Loucy (cell line): Measurements from ENCODE around the gene VSIG10L.

Experiments
- H2AFZ ChIP-seq: fragments of 200-600 bp; sonication (generic); 2 replicates; pipeline ENCODE4 v1.6.0; 2016; ENCODE audit warnings: antibody characterized with exemption, mild to moderate bottlenecking, low read length, moderate library complexity
- H3F3A ChIP-seq: fragments of 200-600 bp; 2 replicates; pipeline ENCODE4 v1.6.0; 2016; ENCODE audit warnings: antibody characterized with exemption, low read depth, mild to moderate bottlenecking
- H3K27me3 ChIP-seq: fragments of 200-600 bp; sonication (generic); 2 replicates; pipeline ENCODE4 v1.6.1; 2014; ENCODE audit warnings: low read length, mild to moderate bottlenecking; ENCODE audit not compliant: insufficient read depth, poor library complexity, severe bottlenecking
- H3K36me3 ChIP-seq: fragments of 200-600 bp; sonication (generic); 2 replicates; pipeline ENCODE4 v1.6.1; 2016; ENCODE audit warnings: low read length; ENCODE audit not compliant: insufficient read depth
- H3K4me1 ChIP-seq: fragments of 200-600 bp; sonication (generic); 2 replicates; pipeline ENCODE4 v1.5.1; 2014; ENCODE audit warnings: low read length, mild to moderate bottlenecking; ENCODE audit not compliant: insufficient read depth, poor library complexity, severe bottlenecking
- H3K4me2 ChIP-seq: fragments of 200-600 bp; sonication (generic); 2 replicates; pipeline ENCODE4 v1.6.0; 2014; ENCODE audit warnings: antibody characterized with exemption, low read length, low read depth, mild to moderate bottlenecking; ENCODE audit not compliant: poor library complexity, severe bottlenecking
- H3K4me3 ChIP-seq: fragments of 200-600 bp; sonication (generic); 2 replicates; pipeline ENCODE4 v1.5.1; 2014; ENCODE audit warnings: low read length, mild to moderate bottlenecking, mixed read lengths; ENCODE audit not compliant: poor library complexity, severe bottlenecking
- H3K79me2 ChIP-seq: fragments of 200-600 bp; sonication (generic); 2 replicates; pipeline ENCODE4 v1.6.1; 2014; ENCODE audit warnings: low read length; ENCODE audit not compliant: insufficient read depth
- H3K9ac ChIP-seq: fragments of 200-600 bp; sonication (generic); 2 replicates; pipeline ENCODE4 v1.6.0; 2014; ENCODE audit warnings: mild to moderate bottlenecking, low read depth, low read length, moderate library complexity; ENCODE audit not compliant: poor library complexity, severe bottlenecking
- H3K9me2 ChIP-seq: fragments of 200-600 bp; sonication (generic); replicated peaks from 2 replicates; pipeline ENCODE4 v1.6.1; 2016; ENCODE audit warnings: low read depth, low read length, mixed read lengths
- H3K9me3 ChIP-seq: fragments of 200-600 bp; sonication (generic); 2 replicates; pipeline ENCODE4 v1.6.1; 2014; ENCODE audit warnings: mild to moderate bottlenecking, antibody characterized with exemption, low read length, low read depth; ENCODE audit not compliant: insufficient read depth
- H4K20me1 ChIP-seq: fragments of 200-600 bp; sonication (generic); 2 replicates; pipeline ENCODE4 v1.6.0; 2014; ENCODE audit warnings: antibody characterized with exemption, low read length, mild to moderate bottlenecking; ENCODE audit not compliant: insufficient read depth, poor library complexity, severe bottlenecking
- CTCF ChIP-seq: fragments of 200-600 bp; sonication (generic); conservative IDR thresholded peaks from 2 replicates; pipeline ENCODE4 v1.5.1; 2014; ENCODE audit warnings: mild to moderate bottlenecking, antibody characterized with exemption, low read length
- EZH2phosphoT487 ChIP-seq: fragments of 200-600 bp; IDR thresholded peaks from 2 replicates; pipeline ENCODE4 v1.6.1; 2018; ENCODE audit warnings: antibody characterized with exemption, mild to moderate bottlenecking, moderate library complexity, borderline replicate concordance

VSIG10L gene

DNA sequence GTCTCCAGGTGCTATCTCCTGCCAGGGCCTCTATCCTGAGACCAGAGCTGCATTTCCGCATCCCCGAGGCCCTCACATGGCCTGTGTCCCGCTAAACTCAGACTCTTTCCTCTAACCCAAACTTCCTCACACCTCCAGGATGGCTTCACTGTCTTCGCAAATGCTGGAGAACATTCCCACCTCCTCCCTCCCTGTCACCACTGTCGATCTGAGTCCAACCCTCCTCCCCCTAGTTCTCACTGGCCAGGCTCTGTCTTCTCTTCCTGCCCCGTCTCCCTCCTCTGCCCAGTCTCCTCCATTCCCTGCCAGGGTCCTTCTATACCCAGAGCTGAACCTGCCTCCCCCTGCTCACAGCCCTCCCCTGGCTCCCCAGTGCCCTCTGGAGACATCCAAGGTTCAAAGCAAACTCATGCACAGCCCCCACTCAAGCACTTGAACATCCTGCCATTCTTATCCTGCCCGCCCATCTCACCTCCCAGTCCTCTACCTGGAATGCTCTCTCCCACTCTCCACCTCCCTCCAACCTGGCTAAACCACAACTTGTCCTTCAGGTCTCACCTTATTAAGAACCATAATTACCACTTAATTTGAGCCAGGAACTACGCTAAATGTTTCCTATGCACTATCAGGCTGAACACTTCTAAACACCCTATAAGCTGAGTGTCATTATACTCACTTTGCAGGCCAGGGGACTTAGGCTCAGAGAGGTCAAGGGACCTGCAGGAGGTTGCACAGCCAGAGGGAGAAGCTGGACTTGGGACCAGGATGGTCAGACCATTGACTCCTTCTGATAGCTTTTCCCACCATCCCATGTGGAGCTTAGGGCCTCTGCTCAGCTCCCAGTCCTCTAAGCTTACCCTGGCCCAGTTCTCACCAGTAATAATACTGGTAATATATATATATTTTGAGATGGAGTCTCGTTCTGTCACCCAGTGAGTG lies 961 bp upstream of the VSIG10L start:
- H3K4me1 ChIP-seq, result peaks cover 8% of the 10 kb centered on the region
- H2AFZ ChIP-seq, result no peak overlapping the region
- H3K9ac ChIP-seq, result no peak overlapping the region
- no peaks in the 10 kb centered on the region for H4K20me1 ChIP-seq
- H3K27me3 ChIP-seq, result no peaks in the 10 kb centered on the region
- no peaks in the 10 kb centered on the region for H3F3A ChIP-seq
- no peaks in the 10 kb centered on the region for H3K9me3 ChIP-seq
- TF ChIP-seq CTCF, result no peak
- TF ChIP-seq EZH2phosphoT487, result no peak
- H3K79me2 ChIP-seq, result no peaks in the 10 kb centered on the region
- H3K36me3 ChIP-seq, result no peaks in the 10 kb centered on the region
- H3K4me3 ChIP-seq, result no peak overlapping the region
- no peaks in the 10 kb centered on the region for H3K9me2 ChIP-seq
- H3K4me2 ChIP-seq, result no peak overlapping the region

GRCh38 chr19:51341066-51341465 lies 873 bp downstream of the VSIG10L start:
- H3K27me3 ChIP-seq, result no peaks in the 10 kb centered on the region
- TF ChIP-seq CTCF (no peak), EZH2phosphoT487 (no peak)
- no peaks in the 10 kb centered on the region for H3F3A ChIP-seq
- H4K20me1 ChIP-seq, result no peaks in the 10 kb centered on the region
- H3K4me1 ChIP-seq, result peaks cover 8% of the 10 kb centered on the region
- no peak overlapping the region for H3K9ac ChIP-seq
- H3K36me3 ChIP-seq, result no peaks in the 10 kb centered on the region
- H3K4me3 ChIP-seq, result no peak overlapping the region
- no peaks in the 10 kb centered on the region for H3K9me2 ChIP-seq
- no peaks in the 10 kb centered on the region for H3K9me3 ChIP-seq
- H3K4me2 ChIP-seq, result no peak overlapping the region
- H3K79me2 ChIP-seq, result no peaks in the 10 kb centered on the region
- no peak overlapping the region for H2AFZ ChIP-seq

DNA sequence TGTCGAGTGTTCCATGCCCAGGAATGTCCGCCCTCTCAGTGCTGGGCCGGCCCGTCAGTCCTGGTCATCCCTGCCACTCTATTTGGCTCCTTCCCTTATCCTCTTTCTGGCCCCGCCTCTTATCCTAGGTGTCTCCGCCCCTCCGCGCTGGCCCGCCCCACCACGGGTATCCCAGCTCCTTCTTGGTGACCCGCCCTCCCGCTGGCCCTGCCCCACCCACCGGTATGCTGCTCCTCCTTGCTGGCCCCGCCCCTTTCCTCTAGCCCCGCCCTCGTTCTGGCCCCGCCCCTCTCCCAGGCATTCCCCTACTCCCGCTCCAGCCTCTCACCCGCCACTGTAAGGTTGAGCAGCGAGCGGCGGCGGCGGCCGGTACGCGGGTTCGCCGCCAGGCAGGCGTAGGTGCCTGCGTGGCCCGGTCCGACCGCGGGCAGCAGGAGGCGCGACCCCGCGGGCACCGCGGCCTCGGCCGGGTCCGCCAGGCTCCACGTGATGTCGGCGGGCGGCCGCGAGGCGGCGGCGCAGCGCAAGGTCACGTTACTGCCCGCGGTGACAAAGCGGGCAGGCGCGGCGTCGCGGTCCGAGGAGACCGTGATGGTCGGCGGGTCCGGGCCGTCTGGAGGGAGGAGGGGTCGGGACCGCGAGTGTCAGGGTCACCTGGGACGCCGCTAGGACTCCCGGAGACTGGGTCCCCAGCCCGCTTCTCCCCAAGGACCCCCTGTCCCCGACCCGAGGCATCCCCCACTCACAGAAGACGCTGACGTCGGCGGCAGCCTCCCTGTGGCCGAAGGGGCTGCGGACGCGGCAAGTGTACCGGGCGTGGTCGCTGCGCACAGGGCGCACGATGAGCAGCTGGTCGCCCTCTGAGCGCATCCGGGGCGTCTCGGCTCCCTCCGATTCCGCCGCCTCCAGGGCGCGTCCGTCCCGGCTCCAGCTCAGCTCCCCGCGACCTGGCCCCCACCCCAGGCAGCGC lies 2.0 kb downstream of the VSIG10L start:
- H3K9ac ChIP-seq, result peak overlapping the region; percentile 71

More for the DNA sequence above, 2.0 kb downstream of the VSIG10L start:
- Histone ChIP-seq H3K4me3 (peak overlapping the region; percentile 76), H3K27me3 (no peaks in the 10 kb centered on the region), H3K4me1 (peaks cover 8% of the 10 kb centered on the region), H3K79me2 (no peaks in the 10 kb centered on the region), H3K9me3 (no peaks in the 10 kb centered on the region), H3F3A (no peaks in the 10 kb centered on the region), H3K9me2 (no peaks in the 10 kb centered on the region), H2AFZ (peak overlapping the region; percentile 93), H3K36me3 (no peaks in the 10 kb centered on the region), H3K4me2 (peak overlapping the region; percentile 86), H4K20me1 (no peaks in the 10 kb centered on the region)
- TF ChIP-seq CTCF (no peak; the same call in 1 of the 2 replicates), EZH2phosphoT487 (no peak)
